Central memory CD4-positive, alpha-beta T cell (primary cell): ENCODE results near the gene BTF3L4.
"Not testable (repeated sequence)": the region's sequence is repeated elsewhere in the genome, so short reads cannot be mapped to it uniquely, and the experiment has no call there.

ENCODE experiments used
- DNase-seq: peaks from one replicate; pipeline ENCODE4 v3.0.0; 2022

Gene BTF3L4

DNA sequence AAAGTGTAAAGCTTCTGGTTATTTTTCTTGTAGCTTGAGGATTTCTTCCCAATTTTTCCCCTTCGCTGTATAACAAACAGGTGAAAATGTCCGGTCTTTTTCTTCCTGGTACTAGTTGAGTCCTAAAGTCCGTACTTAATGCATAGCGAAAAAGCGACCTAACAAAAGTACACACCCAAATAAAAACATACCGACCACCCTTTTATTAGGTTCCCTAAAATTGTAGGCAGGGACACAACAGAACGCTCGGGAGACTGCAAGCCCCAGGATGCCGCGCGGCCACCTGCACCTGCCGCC lies 281 bp upstream of the BTF3L4 start:
- DNase-seq, result no peak

DNA sequence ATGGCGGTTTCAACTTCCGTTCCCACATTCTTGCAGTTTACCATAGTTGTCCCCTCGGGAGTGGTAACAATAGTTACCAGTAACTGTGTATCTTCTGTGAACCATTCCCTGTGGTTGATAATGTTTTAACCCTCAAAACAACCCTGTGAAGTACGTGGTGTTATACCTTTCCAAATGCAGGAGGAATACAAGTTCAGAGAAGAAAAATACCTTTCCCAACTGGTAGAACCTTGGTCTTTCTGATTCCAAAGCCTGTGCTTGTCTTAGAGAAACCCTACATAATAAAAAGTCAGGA lies 789 bp downstream of the BTF3L4 start:
- DNase-seq, result no peak

- no peak for DNase-seq
Measured at GRCh38 chr1:52057255-52057654, 1.2 kb downstream of the BTF3L4 start.

- DNase-seq, result no peak
Measured at GRCh38 chr1:52057876-52058415, 1.9 kb downstream of the BTF3L4 start.

DNA sequence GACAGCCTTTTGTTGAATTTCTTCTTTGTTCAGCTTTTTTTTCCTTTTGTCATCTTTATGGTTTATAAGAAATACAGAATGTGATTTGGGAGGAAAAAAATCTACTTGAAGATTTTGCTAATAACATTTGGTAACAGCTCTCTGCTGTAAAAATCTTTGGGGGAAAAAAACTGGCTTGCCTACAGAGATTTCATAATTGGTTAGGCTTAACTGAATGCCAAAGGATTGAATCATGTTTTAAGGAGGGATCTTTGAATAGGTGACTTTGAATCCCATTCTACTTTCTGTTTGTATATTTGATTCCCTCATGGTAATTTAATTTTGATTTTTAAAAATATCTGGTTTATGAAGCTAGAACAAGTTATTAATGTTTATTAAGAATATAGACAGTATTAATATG lies 3.2 kb downstream of the BTF3L4 start:
- no peak for DNase-seq

DNA sequence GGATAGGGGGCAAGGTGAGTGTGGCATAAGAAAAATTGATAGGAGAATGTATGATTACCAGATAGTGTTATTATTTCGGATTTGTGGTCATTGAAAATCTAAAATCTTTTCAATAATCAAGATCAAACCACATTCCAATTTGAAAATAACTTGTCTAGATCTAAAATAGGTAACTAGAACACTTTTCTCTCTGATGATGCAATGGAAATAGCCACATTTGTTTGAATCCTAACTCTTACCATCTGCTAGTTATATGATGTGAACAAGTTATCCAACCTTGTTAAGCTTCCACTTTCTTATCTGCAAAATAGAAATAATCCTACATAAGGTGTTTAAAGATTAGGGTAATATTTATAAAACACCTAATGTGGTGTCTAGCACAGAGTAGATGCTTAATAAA lies 3.8 kb downstream of the BTF3L4 start:
- no peak for DNase-seq

DNA sequence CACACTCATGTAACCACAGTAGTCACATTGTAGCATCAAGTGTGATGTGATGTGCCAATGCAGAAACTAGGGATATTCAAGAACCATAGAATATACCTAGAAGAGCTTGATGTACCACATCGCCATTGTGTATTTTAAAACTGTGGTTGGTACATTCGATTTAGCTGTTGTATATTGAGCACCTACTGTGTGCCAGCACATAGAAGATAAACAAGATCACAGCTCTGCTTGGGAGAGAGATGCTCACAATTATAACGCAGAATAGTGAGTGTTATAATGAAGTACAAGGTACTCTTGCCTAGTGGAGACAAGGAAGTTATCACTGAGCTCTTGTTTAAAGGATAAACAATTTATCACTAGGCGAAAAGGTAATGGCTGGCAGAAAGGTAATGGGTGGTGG lies 4.7 kb downstream of the BTF3L4 start:
- DNase-seq, result no peak

- DNase-seq, result no peak
Measured at GRCh38 chr1:52063192-52063591, 7.1 kb downstream of the BTF3L4 start.

DNA sequence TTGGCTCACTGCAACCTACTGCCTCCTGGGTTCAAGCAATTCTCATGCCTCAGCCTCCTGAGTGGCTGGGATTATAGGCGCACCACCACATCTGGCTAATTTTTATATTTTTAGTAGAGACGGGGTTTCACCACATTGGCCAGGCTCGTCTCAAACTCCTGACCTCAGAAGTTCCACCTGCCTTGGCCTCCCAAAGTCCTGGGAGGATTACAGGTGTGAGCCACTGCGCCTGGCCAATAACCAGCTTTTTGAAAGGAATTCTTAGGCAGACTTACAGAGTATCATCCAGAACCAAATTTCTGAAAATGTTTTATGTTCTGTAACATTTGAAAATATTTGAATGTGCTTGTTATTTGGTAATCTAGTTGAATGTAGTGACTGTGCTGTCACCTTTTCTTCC lies 14.6 kb downstream of the BTF3L4 start:
- no peak for DNase-seq

DNA sequence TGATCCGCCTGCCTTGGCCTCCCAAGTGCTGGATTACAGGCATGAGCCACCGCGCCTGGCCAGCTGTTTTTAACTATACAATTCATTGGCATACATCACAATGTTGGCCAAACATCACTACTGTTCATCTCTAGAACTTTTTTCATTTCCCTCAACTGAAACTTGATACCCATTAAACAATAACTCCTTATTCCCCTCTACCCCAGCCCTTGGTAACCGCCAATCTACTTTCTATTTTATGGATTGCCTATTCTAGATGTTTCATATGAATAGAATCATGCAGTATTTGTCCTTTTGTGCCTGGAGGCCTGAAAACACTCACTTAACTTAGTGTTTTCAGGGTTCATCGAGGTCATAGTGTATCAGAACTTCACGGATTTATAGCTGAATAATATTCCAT lies 16.2 kb downstream of the BTF3L4 start:
- no peak for DNase-seq

- DNase-seq, result not testable (repeated sequence)
Measured at GRCh38 chr1:52077277-52077676, 21.2 kb downstream of the BTF3L4 start.

DNA sequence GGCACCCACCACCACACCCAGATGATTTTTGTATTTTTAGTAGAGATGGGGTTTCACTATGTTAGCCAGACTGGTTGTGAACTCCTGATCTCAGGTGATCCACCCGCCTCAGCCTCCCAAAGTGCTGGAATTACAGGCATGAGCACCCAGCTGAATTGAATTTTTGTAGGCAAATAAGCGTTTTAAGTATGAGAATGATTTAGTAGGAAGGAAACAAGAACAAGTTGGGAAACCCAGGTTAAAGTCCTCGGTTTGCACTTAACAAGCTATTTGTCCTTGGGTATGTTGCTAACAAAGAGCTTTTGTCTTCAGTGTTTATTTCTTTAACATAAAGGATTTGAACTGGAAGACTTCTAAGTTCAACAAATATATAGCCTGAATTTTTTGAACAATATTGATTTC lies 23.9 kb downstream of the BTF3L4 start:
- DNase-seq, result no peak

DNA sequence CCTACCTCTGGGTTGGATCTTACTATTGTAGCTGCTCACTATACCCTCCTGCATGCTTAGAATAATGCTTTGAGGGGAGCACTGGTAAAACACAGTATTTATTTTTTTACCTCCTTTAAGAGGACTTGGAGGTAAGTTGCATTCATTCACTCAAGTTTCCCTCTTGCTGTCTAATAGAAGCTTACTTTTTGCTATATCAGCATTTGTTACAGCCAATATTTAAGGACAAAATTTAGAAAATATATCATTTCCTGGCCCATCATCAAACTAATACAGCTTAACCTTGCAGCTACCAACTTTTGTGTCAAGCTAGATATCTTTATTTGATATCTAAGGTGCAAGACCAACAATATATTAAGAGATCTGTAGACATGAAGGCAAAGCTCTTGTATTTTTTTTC lies 31.8 kb downstream of the BTF3L4 start:
- not testable (repeated sequence) for DNase-seq

GRCh38 chr1:52094300-52094699 lies 38.2 kb downstream of the BTF3L4 start:
- DNase-seq, result not testable (repeated sequence)

DNA sequence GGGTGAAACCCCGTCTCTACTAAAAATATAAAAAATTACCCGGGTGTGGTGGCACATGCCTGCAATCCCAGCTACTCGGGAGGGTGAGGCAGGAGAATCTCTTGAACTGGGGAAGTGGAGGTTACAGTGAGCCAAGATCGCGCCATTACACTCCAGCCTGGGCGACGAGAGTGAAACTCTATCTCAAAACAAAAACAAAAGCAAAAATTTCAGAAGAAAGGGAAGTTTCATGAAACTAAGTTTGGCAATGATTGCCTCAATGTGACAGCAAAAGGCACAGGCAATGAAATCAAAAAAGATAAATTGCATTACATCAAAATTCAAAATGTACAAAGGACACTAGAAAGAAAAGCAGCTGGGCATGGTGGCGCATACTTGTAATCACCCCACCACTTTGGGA lies 40.1 kb downstream of the BTF3L4 start:
- no peak for DNase-seq

DNA sequence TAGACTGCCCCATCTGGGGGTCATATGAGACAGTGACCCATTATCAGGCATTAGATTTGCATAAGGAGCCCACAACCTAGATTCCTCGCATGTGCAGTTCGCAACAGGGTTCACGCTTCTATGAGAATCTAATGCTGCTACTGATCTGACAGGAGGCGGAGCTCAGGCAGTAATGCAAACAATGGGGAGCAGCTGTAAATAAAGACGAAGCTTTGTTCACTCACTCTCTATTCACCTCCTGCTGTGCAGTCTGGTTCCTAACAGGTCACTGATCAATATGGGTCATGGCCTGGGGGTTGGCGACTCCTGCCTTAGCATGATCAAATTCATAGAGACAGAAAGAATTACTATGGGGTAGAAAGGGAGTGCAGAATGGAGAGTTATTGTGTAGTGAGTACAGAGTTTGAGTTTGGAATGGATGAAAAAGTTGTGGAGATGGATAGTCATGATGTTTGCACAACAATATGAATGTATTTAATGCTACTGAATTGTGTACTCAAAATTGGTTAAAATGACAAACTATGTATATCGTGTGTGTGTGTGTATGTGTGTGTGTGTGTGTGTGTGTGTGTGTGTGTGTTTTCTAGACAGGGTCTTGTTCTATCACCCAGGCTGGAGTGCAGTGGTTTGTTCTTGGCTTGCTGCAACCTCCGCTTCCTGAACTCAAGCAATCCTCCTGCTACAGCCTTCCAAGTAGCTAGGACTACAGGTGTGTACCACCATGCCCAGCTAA lies 42.2 kb downstream of the BTF3L4 start:
- no peak for DNase-seq

DNA sequence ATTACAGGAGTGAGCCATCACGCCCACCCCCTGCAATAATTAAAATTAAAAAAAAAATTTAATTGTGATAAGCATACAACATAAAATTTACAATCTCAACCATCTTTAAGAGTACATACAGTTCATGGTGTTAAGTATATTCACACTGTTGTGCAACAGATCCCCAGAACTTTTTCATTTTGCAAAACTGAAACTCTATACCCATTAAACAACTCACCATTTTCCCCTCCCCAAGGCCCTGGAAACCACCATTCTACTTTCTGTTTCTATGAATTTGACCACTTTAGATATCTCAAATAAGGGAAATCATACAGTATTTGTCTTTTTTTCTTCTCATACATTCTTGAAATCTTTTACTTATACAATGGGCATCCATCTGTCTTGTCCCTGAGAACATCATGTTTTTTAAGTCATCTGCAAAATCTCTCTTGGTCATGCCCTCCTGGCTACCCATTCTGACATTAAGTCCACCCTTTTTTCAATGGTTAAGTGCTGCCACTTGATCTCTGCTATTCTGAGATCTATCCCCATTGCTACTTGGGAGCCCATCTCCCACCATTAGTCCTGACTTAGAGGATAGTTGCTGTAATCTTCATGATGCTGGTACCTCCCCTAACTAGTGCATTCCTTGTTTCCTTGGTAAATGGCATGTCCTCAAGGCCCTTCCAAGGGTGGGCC lies 46.4 kb downstream of the BTF3L4 start:
- DNase-seq, result no peak

DNA sequence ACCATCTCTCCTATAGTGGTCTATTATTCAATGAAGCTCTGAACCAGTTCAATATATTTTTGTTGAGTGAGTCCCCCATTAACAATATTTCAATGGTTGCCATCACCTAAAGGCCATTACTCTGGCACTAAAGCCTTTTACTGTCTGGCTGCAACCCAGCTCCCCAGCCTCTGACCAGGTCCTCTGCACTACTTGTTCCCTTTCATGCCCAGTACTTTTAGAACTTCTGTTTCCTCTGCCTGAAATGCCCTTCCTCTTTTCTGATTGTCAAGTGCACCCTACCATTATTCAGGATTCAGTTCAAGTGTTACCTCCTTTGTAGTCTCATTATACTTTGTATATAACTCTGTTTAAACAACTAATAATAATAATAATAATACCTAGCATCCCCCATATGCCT lies 55.4 kb downstream of the BTF3L4 start:
- no peak for DNase-seq

DNA sequence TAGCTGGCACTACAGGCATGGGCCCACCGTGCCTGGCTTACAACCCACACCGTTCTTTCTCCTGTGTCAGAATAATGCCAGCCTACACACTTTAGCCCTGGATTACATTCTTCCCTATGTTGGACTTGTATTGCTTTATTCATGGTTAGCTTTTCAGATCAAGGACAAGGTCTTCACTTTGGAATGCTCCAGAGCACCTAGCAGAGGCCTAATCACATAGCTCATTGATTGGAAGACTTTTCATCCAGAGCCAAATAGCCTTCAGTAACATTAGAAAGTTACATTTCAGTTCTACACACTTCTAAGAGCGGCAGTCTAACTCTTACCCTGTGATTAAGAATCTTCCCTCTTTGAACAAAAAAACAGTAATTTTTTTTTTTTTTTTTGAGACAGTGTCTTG lies 56.4 kb downstream of the BTF3L4 start:
- no peak for DNase-seq

GRCh38 chr1:52119301-52120079 lies 63.4 kb downstream of the BTF3L4 start:
- no peak for DNase-seq

DNA sequence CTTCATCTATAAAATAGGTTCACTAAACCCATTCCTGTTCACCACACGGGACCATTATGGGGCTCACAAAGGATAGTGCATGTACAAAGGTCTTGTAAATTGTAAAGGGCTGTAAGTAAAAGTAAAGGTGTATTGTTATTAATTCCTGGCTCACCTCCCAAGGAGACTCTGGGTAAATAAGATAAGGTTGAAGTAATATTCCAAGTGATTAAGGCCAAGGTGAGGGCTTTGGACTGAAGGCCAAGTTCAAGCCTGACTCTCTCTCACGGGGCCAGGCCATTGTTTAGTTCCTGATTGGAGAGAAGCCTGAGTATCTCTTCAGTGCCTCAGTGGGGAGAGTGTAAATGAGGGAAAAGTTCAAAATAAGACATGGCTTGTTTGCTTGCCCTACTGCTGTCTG lies 66.3 kb downstream of the BTF3L4 start:
- DNase-seq, result no peak

GRCh38 chr1:52123622-52124021 lies 67.5 kb downstream of the BTF3L4 start:
- DNase-seq, result no peak

DNA sequence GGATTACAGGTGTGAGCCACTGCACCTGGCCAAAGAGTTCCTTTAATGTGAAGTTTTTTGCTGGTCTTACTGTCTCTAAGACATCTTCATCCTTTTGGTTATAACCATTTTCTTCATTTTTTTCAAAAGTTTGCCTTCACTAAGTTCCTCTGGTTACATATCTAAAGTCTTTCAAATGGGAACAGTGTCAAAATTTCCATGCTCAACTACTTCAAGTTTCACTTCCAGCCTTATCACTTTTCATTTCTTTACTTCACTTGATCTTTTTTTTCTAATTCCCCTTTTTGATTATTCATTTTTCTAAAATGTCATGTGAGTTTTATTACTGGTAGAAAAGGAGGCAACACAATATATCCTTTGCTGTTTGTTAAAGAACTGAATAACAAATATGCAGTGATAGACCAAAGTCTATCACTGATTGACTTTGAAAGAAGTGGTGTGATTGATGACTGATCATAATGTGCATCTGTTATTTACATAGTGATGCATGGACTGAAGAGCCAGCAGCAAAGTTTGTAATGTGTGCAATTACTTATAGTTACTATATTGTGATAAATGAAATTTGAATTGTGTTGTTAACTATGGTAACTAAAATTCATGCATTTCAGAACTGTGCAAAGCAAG lies 69.8 kb downstream of the BTF3L4 start:
- DNase-seq, result no peak
